ENCODE measurements around the gene PSAT1. TPM values are rescaled to one million over a fixed set of nuclear protein-coding genes. Genes with fewer than 3 reads are reported as not detected.

Gene PSAT1
- total and polyA plus RNA-seq, 4 experiments from 2014 or later = 9.7 to 12.2 (median 11.1) TPM

DNA sequence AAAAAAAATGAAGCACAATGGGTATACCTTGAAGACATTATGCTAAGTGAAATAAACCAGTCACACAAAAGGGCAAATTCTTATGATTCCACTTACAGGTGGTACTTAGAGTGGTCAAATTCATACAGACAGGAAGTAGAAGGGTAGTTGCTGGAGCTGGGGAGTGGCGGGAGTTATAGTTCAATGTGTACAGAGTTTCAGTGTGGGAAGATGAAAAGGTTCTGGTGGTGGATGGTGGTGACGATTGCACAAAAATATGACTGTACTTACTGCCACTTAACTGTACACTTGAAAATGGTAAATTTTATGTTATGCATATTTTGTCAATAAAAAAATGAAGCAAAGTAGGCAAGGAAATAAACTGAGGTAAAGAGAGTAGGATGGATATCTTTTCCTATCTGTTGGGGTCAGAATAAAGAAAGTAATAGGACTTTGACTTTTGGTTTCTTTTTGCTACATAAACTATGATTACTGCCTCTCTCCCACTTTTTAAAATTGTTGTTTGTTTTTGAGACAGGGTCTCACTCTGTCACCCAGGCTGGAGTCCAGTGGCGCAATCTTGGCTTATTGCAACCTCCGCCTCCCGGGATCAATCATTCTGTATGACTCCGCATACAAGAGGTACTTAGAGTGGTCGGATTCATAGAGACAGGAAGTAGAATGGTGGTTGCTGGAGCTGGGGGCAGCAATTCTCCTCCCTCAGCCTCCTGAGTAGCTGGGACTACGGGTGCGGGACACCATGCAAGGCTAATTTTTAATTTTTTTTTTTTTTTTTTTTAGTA lies 4.0 kb upstream of the PSAT1 start:
- Mint-ChIP-seq H3K36me3 (peaks cover 0 to 3% of the 10 kb centered on the region in 2 donors), H3K4me3 (peak overlapping the region; percentile 63 to 91 (median 76)), H3K27ac (peak overlapping the region in 4 of 7 donors; percentile 30 to 86 (median 54)), H3K27me3 (no peaks in the 10 kb centered on the region), H3K4me1 (peaks cover 13 to 32% (median 20%) of the 10 kb centered on the region in 4 donors), H3K9me3 (no peaks in the 10 kb centered on the region)
- H3K4me3 ChIP-seq (ENCODE audit: low read length in 2 of 2) = no peak overlapping the region
- no peaks in the 10 kb centered on the region for H3K9me3 ChIP-seq (ENCODE audit: control insufficient read depth in 1 of 2, low read length in 2 of 2)
- H3K27me3 ChIP-seq (ENCODE audit: insufficient read depth, low read length) = no peaks in the 10 kb centered on the region
- intact Hi-C loops (cut with micrococcal nuclease) = no loop called here
- POLR2A ChIA-PET (ENCODE audit: partially characterized antibody) = interaction anchor here (0.6 to 0.7 kb wide), 3 partner anchors 15 to 1517 kb away, joined by 3 read pairs; no protein-coding TSS in a partner anchor
- no peak for DNase-seq
- H3K27ac ChIP-seq (ENCODE audit: low read depth, low read length) = no peak overlapping the region
- no peaks in the 10 kb centered on the region for H3K36me3 ChIP-seq (ENCODE audit: insufficient read depth, low read length)
- CTCF ChIA-PET (ENCODE audit: partially characterized antibody) = interaction anchor here (1.8 kb wide), 1 partner anchor 77 kb away, joined by 8 read pairs; no protein-coding TSS in a partner anchor
- peaks cover 18% of the 10 kb centered on the region for H3K4me1 ChIP-seq (ENCODE audit: insufficient read depth, low read length)

GRCh38 chr9:78294290-78295176 lies 2.4 kb upstream of the PSAT1 start:
- POLR2A ChIA-PET (ENCODE audit: partially characterized antibody) = no interaction called here
- intact Hi-C loops (cut with micrococcal nuclease) = loop anchor here (5.0 kb wide), 2 partner anchors 1117 to 1278 kb away; partner anchors contain the start of genes TLE4 and VPS13A
- no peak for DNase-seq

DNA sequence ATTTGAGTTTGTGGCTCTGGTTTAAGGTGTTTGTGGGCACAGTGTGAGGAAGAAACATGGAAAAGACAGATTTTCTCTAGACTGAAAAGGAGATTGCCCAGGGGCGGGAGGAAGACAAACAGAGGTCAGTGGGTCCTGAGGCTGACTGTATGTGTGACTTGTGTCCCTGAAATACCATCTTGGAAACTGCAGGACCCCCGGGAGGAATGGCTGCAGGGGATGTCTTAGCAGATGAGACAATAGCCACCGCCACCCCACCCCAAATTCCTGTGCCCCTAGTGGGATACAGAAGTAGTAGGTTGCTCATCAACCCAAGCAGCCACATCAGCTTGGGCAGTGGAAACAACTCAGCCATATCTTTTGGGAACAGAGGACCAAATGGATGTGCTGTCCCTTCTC lies 1.7 kb upstream of the PSAT1 start:
- no peaks in the 10 kb centered on the region for H3K9me3 ChIP-seq (ENCODE audit: control insufficient read depth in 1 of 2, low read length in 2 of 2)
- H3K9me3 Mint-ChIP-seq = no peaks in the 10 kb centered on the region
- peaks cover 18 to 37% (median 25%) of the 10 kb centered on the region in 4 donors for H3K4me1 Mint-ChIP-seq
- ChIA-PET POLR2A (ENCODE audit: partially characterized antibody) (no interaction called here), CTCF (ENCODE audit: partially characterized antibody) (no interaction called here)
- intact Hi-C loops (cut with micrococcal nuclease) = loop anchor here (5.0 kb wide), 2 partner anchors 1118 to 1277 kb away; partner anchors contain the start of genes TLE4 and VPS13A
- DNase-seq = no peak
- H3K27ac Mint-ChIP-seq = peak overlapping the region in 2 of 7 donors; percentile 2 to 52
- H3K4me1 ChIP-seq (ENCODE audit: insufficient read depth, low read length) = peaks cover 25% of the 10 kb centered on the region
- peaks cover 0 to 2% of the 10 kb centered on the region in 2 donors for H3K27me3 Mint-ChIP-seq
- H3K27ac ChIP-seq (ENCODE audit: low read depth, low read length) = no peak overlapping the region
- H3K27me3 ChIP-seq (ENCODE audit: insufficient read depth, low read length) = no peaks in the 10 kb centered on the region
- peaks cover 0 to 3% of the 10 kb centered on the region in 2 donors for H3K36me3 Mint-ChIP-seq
- H3K4me3 Mint-ChIP-seq = peak overlapping the region in 5 of 8 donors; percentile 15 to 90 (median 89)
- H3K4me3 ChIP-seq (ENCODE audit: low read length in 2 of 2) = no peak overlapping the region
- no peaks in the 10 kb centered on the region for H3K36me3 ChIP-seq (ENCODE audit: insufficient read depth, low read length)

More at GRCh38 chr9:78294290-78295176, 2.4 kb upstream of the PSAT1 start:
- no peak overlapping the region for H3K27ac ChIP-seq (ENCODE audit: low read depth, low read length)
- Mint-ChIP-seq H3K4me1 (peaks cover 18 to 37% (median 25%) of the 10 kb centered on the region in 4 donors), H3K4me3 (peak overlapping the region in 5 of 8 donors; percentile 15 to 56 (median 36)), H3K9me3 (no peaks in the 10 kb centered on the region), H3K27ac (peak overlapping the region in 2 of 7 donors; percentile 2 to 61), H3K36me3 (peaks cover 0 to 3% of the 10 kb centered on the region in 2 donors), H3K27me3 (peaks cover 0 to 2% of the 10 kb centered on the region in 2 donors)
- CTCF ChIA-PET (ENCODE audit: partially characterized antibody) = interaction anchor here (1.8 kb wide), 1 partner anchor 75 kb away, joined by 8 read pairs; no protein-coding TSS in a partner anchor
- no peak overlapping the region for H3K4me3 ChIP-seq (ENCODE audit: low read length in 2 of 2)
- no peaks in the 10 kb centered on the region for H3K36me3 ChIP-seq (ENCODE audit: insufficient read depth, low read length)
- peaks cover 25% of the 10 kb centered on the region for H3K4me1 ChIP-seq (ENCODE audit: insufficient read depth, low read length)
- no peaks in the 10 kb centered on the region for H3K9me3 ChIP-seq (ENCODE audit: control insufficient read depth in 1 of 2, low read length in 2 of 2)
- H3K27me3 ChIP-seq (ENCODE audit: insufficient read depth, low read length) = no peaks in the 10 kb centered on the region

DNA sequence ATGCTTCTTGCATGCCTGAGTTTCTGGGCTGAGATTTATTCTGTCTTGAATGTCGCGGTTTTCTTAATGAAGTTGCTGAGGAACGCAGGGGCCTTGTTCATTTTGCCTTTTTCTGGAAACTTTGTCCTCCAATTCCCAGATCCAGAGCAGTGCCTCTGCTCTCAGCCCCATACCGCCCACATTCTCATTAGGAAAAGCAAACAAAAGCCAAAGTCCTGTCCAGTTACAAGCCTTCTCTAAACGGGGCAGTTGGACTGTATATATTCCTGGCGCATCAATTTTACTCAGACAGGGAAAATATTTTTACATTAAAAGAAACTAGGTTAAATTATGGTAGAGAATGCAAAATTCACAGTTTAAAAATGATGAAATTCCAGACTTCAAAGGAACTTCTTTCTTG lies 1.2 kb upstream of the PSAT1 start:
- POLR2A ChIA-PET (ENCODE audit: partially characterized antibody) = interaction anchor here (1.9 kb wide), 1 partner anchor 59 kb away, joined by 13 read pairs; the partner anchor contains the start of gene CEP78
- Mint-ChIP-seq H3K9me3 (no peaks in the 10 kb centered on the region), H3K36me3 (peaks cover 0 to 3% of the 10 kb centered on the region in 2 donors), H3K4me3 (peak overlapping the region; percentile 45 to 95 (median 89)), H3K27me3 (peaks cover 0 to 2% of the 10 kb centered on the region in 2 donors), H3K4me1 (peaks cover 18 to 37% (median 25%) of the 10 kb centered on the region in 4 donors), H3K27ac (peak overlapping the region in 3 of 7 donors; percentile 5 to 81 (median 79))
- no peaks in the 10 kb centered on the region for H3K36me3 ChIP-seq (ENCODE audit: insufficient read depth, low read length)
- peaks cover 25% of the 10 kb centered on the region for H3K4me1 ChIP-seq (ENCODE audit: insufficient read depth, low read length)
- DNase-seq = no peak
- no peaks in the 10 kb centered on the region for H3K9me3 ChIP-seq (ENCODE audit: control insufficient read depth in 1 of 2, low read length in 2 of 2)
- intact Hi-C loops (cut with micrococcal nuclease) = loop anchor here (2.0 to 5.0 kb wide), 3 partner anchors 59 to 1277 kb away; partner anchors contain the start of genes CEP78, TLE4 and VPS13A
- CTCF ChIA-PET (ENCODE audit: partially characterized antibody) = no interaction called here
- H3K4me3 ChIP-seq (ENCODE audit: low read length in 2 of 2) = no peak overlapping the region
- no peak overlapping the region for H3K27ac ChIP-seq (ENCODE audit: low read depth, low read length)
- no peaks in the 10 kb centered on the region for H3K27me3 ChIP-seq (ENCODE audit: insufficient read depth, low read length)

GRCh38 chr9:78296201-78296892 lies 578 bp upstream of the PSAT1 start:
- Histone ChIP-seq H3K27me3 (ENCODE audit: insufficient read depth, low read length) (no peaks in the 10 kb centered on the region), H3K4me3 (ENCODE audit: low read length in 2 of 2) (peak overlapping the region; percentile 33 to 83), H3K4me1 (ENCODE audit: insufficient read depth, low read length) (peaks cover 25% of the 10 kb centered on the region), H3K27ac (ENCODE audit: low read depth, low read length) (peak overlapping the region; percentile 23), H3K36me3 (ENCODE audit: insufficient read depth, low read length) (no peaks in the 10 kb centered on the region), H3K9me3 (ENCODE audit: control insufficient read depth in 1 of 2, low read length in 2 of 2) (no peaks in the 10 kb centered on the region)
- POLR2A ChIA-PET (ENCODE audit: partially characterized antibody) = interaction anchor here (0.6 to 1.9 kb wide), 6 partner anchors 60 to 1119 kb away, joined by 3 to 13 read pairs (median 4); partner anchors contain the start of genes CEP78 and VPS13A
- intact Hi-C loops (cut with micrococcal nuclease) = loop anchor here (2.0 to 5.0 kb wide), 3 partner anchors 60 to 1276 kb away; partner anchors contain the start of genes CEP78, TLE4 and VPS13A
- no peaks in the 10 kb centered on the region for H3K9me3 Mint-ChIP-seq
- H3K4me3 Mint-ChIP-seq = peak overlapping the region; percentile 89 to 95 (median 90)
- peaks cover 0 to 2% of the 10 kb centered on the region in 2 donors for H3K27me3 Mint-ChIP-seq
- H3K4me1 Mint-ChIP-seq = peaks cover 18 to 37% (median 25%) of the 10 kb centered on the region in 4 donors
- CTCF ChIA-PET (ENCODE audit: partially characterized antibody) = interaction anchor here (1.0 to 1.8 kb wide), 6 partner anchors 12 to 101 kb away, joined by 3 to 5 read pairs (median 4); no protein-coding TSS in a partner anchor
- DNase-seq = no peak
- peak overlapping the region; percentile 42 to 91 (median 79) for H3K27ac Mint-ChIP-seq
- peaks cover 0 to 3% of the 10 kb centered on the region in 2 donors for H3K36me3 Mint-ChIP-seq

- Mint-ChIP-seq H3K27me3 (peaks cover 0 to 2% of the 10 kb centered on the region in 2 donors), H3K9me3 (no peaks in the 10 kb centered on the region), H3K4me1 (peaks cover 17 to 35% (median 23%) of the 10 kb centered on the region in 4 donors), H3K4me3 (peak overlapping the region; percentile 89 to 95 (median 90)), H3K36me3 (peaks cover 0 to 3% of the 10 kb centered on the region in 2 donors), H3K27ac (peak overlapping the region; percentile 43 to 80 (median 65))
- Histone ChIP-seq H3K4me1 (ENCODE audit: insufficient read depth, low read length) (peaks cover 24% of the 10 kb centered on the region), H3K27ac (ENCODE audit: low read depth, low read length) (peak overlapping the region; percentile 40), H3K9me3 (ENCODE audit: control insufficient read depth in 1 of 2, low read length in 2 of 2) (no peaks in the 10 kb centered on the region), H3K27me3 (ENCODE audit: insufficient read depth, low read length) (no peaks in the 10 kb centered on the region), H3K4me3 (ENCODE audit: low read length in 2 of 2) (peak overlapping the region; percentile 55 to 83), H3K36me3 (ENCODE audit: insufficient read depth, low read length) (no peaks in the 10 kb centered on the region)
- intact Hi-C loops (cut with micrococcal nuclease) = loop anchor here (1.0 to 5.0 kb wide), 4 partner anchors 36 to 1275 kb away; partner anchors contain the start of genes CEP78, TLE4 and VPS13A
- DNase-seq = no peak
- POLR2A ChIA-PET (ENCODE audit: partially characterized antibody) = interaction anchor here (0.7 to 1.4 kb wide), 2 partner anchors 320 to 822 kb away, joined by 3 to 5 read pairs; no protein-coding TSS in a partner anchor
- CTCF ChIA-PET (ENCODE audit: partially characterized antibody) = interaction anchor here (1.0 to 1.8 kb wide), 5 partner anchors 11 to 72 kb away, joined by 3 to 5 read pairs (median 4); no protein-coding TSS in a partner anchor
These were observed 692 bp downstream of the PSAT1 start for GRCh38 chr9:78297672-78297961.

Data from CD4-positive, alpha-beta memory T cell (primary cell).